Tongue (tissue), 2 donors: ENCODE results near the gene NAA15. TPM values are rescaled to one million over a fixed set of nuclear protein-coding genes. Genes with fewer than 3 reads are reported as not detected.
"Not testable (repeated sequence)": the region's sequence is repeated elsewhere in the genome, so short reads cannot be mapped to it uniquely, and the experiment has no call there.

Source experiments
- DNase-seq: peaks from one replicate; pipeline ENCODE4 v3.0.0-alpha.2; 2015
- total RNA-seq: library from RNA; depleted of rRNA; stranded (reverse); fragments of >200 nt; gene quantifications from one replicate; pipeline ENCODE4 v1.2.3, GENCODE V29; 2014

The NAA15 gene
- total RNA-seq, 1 donor from 2014 or later: 38.9 TPM

- no peak for DNase-seq
Measured at GRCh38 chr4:139297001-139297410, 4.3 kb upstream of the NAA15 start.

GRCh38 chr4:139299536-139299935, 1.8 kb upstream of the NAA15 start:
- no peak for DNase-seq

- no peak for DNase-seq
Measured at GRCh38 chr4:139300431-139301112, 733 bp upstream of the NAA15 start.

GRCh38 chr4:139301821-139302611, 711 bp downstream of the NAA15 start, which contains the start of gene NDUFC1:
NDUFC1 (minus strand) TSS chr4:139302477; CDS start chr4:139295798, 6,679 bp downstream.
- peak; percentile 75 for DNase-seq

GRCh38 chr4:139304920-139305319, 3.6 kb downstream of the NAA15 start:
- DNase-seq: no peak

GRCh38 chr4:139311909-139312308, 10.6 kb downstream of the NAA15 start:
- DNase-seq: no peak

GRCh38 chr4:139312552-139313332, 11.4 kb downstream of the NAA15 start:
- DNase-seq: no peak

- not testable (repeated sequence) for DNase-seq
Measured at GRCh38 chr4:139313414-139313813, 12.1 kb downstream of the NAA15 start.

GRCh38 chr4:139314047-139314800, 12.9 kb downstream of the NAA15 start:
- no peak for DNase-seq

- DNase-seq: no peak
Measured at GRCh38 chr4:139315221-139315675, 13.9 kb downstream of the NAA15 start.

- DNase-seq: no peak
Measured at GRCh38 chr4:139316733-139317132, 15.4 kb downstream of the NAA15 start.

- no peak for DNase-seq
Measured at GRCh38 chr4:139317635-139318034, 16.3 kb downstream of the NAA15 start.

GRCh38 chr4:139319571-139319970, 18.3 kb downstream of the NAA15 start:
- DNase-seq: no peak

GRCh38 chr4:139322070-139322469, 20.8 kb downstream of the NAA15 start:
- DNase-seq: not testable (repeated sequence)

- not testable (repeated sequence) for DNase-seq
Measured at GRCh38 chr4:139322541-139322940, 21.2 kb downstream of the NAA15 start.

- no peak for DNase-seq
Measured at GRCh38 chr4:139324620-139325019, 23.3 kb downstream of the NAA15 start.

GRCh38 chr4:139329665-139330200, 28.4 kb downstream of the NAA15 start:
- no peak for DNase-seq

- no peak for DNase-seq
Measured at GRCh38 chr4:139330283-139330682, 29.0 kb downstream of the NAA15 start.

GRCh38 chr4:139331185-139331584, 29.9 kb downstream of the NAA15 start:
- DNase-seq: no peak

GRCh38 chr4:139333046-139333445, 31.7 kb downstream of the NAA15 start:
- no peak for DNase-seq

GRCh38 chr4:139337612-139338011, 36.3 kb downstream of the NAA15 start:
- no peak for DNase-seq

GRCh38 chr4:139361301-139361700, 60.0 kb downstream of the NAA15 start:
- no peak for DNase-seq
